ENCODE results near the gene PITX1.

Gene PITX1

DNA sequence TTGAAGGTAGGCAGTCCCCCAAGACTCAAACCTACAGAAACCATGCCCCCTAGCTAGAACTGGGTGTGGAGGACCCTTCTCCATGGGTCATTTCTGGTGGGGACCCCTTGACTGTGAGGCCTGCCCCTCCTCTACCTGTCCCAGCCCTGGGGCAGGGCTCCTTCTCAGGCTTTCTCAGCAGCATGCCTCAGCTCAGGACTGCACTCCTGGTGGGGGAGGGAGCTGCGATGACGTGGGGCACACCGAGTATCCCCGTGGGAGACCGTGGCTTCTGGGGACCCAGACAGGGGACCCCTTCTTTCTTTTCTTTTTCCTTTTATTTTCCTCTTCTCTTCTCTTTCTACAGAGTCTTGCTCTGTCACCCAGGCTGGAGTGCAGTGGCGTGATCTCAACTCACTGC is 27.0 kb upstream of the PITX1 start:
- no peak for DNase-seq

DNA sequence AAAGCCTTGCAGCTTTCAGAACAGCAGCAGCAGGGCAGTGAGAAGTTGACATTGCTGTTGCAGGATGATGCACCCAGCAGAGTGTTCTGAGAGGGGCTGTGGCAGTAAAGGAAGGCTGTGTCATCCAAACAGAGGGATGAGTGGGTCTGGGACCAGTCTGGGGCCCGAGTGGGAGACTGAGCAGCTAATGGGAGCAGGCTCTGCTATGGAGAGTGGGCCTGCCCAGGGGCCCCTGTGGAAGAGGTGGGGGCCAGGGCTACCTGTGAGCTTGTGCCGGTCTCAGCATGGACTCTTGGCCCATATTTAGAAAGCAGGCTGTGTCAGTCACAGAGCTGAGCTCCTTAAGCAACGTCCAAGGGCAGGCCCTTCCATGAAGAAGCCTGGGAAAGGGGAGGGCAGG is 26.0 kb upstream of the PITX1 start:
- DNase-seq = no peak

DNA sequence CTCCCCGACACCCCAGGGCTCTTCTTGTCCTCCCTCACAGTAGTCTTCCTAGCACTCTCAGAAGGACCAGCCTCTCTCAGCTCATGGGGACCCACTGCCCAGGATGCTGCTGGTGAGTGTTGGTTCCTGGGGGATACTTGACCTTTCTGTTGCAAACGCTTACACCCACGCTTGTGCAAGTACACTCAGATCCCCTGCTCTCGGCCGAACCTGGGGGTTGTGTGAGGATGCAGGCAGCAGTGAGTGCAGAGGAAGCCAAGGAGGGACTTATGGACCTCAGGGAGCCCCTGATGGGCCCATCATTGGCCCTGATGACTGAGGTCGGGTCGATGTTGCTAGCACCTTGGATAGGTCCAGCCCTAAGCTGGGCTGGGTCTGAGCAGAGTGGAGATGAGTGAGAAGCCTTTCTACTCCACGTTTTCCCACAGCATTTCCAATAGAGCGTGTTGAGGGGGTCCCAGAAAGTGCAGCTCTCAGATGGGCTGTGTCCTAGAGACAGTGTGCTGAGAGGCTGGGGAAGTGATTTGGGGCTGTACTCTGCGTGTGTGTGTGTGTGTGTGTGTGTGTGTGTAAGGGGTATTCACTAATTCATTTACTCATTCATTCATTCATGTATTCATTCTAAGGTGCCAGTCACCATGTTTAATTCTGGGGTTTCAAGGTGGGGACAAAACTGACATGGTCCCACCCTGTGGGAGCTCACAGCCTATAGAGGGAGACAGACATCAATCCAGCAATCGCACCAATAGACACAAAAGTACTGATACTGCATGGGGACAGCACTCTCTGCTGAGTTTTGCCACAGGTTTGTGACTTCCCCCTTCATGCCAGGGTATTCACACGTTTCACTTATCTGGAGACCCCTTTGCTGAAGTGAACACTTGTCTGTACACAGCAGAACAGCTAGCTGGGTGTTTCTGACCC is 25.2 kb upstream of the PITX1 start:
- DNase-seq = no peak

DNA sequence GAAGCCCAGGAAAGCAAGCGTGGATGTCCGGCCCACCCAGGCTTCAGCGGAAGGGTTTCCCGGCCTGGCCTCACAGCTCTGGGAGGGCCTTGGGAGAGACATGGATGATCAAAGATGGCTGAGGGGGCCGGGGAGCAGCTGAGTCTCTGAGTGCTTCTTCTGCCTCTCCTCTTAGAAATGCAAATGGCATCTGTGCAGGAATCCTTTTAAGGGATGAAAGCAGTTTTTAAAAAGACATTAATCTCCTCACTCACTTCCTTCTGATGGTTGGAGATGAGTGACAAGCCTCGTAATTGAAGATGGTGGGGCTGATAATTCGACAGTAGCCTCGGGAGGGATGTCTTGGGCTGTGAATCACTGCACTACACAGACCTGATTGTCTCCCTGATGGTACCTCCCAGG is 24.3 kb upstream of the PITX1 start:
- no peak for DNase-seq

DNA sequence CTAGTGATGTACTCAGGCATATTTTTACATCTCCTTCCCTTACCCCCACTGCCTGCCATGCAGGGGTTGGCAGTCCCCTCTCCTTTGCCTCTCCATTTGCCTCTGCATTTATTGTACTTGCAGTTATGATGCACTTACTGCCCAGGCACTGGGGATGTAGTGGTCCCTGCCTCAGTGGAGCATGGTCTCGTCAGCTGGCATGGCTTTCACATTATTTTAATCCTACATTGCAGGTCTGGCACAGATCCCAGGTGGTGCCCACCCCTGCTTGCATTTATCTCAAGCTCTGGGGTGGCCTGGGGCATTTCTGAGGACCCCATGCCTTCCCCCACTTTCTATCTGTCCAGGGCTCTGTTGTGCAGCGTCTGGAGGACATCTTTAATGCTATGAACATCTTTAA is 23.2 kb upstream of the PITX1 start:
- DNase-seq = no peak

DNA sequence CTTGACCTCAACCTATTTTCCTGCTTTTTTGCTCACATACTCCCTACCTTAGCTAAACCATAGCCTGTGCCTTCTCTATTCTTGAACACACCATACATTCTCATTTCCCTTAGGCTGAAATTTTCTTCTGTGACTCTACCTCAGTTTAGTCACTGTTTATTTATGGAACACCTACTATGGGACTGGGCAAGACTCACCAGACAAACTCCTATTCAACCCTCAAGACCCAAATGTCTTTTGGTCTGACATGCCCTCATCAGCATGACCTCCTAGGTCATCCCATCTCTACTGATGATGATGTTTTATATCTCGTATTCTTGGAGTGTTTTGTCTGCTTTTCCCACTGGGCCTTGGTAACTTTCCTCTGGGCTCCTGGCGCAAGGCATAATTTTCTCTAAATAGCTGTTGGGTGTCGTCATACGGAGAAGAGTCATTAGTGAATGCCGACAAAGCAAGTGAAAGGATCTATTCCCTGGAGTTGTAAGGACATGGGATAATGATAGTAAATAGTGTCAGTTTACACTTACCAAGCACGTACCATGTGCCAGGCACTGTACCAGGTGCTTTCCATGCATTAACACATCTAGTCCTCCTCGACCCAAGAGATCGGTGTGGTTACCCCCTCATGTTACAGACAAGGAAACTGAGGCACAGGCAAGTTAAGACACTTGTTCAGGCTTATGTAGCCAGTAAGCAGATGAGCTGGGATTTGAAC is 22.4 kb upstream of the PITX1 start:
- DNase-seq = no peak

DNA sequence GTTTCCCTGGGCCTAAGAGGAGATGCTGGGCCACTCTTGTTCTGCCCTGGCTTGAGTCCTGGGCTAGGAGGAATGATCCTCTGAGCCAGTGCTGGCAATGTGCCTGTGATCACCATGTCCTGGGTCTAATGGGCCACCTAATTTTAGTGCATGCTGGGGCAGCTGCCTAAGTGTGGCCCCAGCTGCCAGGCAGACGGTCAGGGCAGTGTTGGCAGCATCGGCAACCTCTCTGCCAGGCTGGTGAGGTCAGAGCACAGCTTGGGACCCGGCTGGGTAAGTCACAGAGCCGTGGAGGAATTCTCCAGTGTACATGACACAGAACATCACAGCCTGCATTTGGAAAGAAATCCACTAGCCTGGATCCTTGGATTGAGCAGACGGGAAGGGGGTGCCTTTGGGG is 21.4 kb upstream of the PITX1 start:
- no peak for DNase-seq

DNA sequence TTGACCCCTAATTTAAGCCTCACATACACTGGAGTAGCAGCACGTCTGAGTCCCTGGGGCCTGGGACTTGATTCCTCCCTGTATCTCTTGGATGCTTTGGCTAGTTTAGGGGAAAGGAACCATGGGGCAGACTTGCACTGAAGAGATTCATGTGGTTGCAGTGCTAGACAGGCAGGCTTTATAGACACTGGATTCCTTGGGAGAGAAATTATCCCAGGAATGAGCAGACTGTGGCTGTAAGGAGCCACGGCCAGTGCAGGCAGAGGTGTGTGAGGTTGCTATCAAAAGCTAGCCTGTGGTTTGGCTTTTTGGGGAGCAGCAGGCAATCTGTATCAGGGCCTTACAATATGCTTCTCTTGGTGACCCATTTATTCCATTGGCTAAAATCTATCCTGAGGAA is 20.5 kb upstream of the PITX1 start:
- DNase-seq = no peak

DNA sequence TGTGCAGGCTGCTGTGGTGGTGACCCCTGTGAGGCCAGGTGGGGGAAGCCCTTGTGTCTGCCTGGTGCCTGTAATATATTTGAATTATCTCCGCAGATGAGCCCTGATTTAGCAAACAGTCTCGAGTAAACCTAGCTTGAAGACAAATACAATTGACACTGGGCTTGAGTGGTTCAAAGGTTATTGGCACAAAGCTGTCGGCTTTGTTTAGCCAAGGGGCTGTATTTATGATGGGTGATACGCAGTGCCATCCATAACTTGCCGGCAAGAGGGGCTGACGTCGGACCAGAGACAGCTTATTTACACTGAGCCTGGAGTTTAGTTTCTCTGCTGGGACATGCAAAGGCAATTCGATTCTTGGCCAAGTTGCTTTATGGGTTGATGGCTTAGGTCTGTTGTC is 20.0 kb upstream of the PITX1 start:
- no peak for DNase-seq

DNA sequence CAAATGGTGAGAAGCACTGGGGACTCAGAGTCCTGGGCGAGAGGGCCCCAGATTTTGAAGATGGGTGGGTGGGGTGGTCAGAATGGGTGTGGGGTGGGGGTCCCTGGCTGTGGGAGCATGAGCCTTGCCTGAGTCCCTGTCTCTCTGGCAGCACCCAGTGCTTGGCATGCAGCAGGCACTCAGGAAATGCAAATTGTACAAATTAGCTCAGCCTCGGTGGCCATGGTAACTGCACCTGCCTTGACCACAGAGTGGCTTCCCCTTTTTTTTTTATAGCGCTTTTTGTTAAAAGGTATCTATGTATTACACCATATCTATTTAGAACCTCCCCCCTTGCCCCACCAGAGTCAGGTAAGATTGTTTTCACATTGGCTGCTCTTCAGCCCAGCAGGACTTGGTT is 19.2 kb upstream of the PITX1 start:
- DNase-seq = peak in 1 of 2 donors; percentile 64

DNA sequence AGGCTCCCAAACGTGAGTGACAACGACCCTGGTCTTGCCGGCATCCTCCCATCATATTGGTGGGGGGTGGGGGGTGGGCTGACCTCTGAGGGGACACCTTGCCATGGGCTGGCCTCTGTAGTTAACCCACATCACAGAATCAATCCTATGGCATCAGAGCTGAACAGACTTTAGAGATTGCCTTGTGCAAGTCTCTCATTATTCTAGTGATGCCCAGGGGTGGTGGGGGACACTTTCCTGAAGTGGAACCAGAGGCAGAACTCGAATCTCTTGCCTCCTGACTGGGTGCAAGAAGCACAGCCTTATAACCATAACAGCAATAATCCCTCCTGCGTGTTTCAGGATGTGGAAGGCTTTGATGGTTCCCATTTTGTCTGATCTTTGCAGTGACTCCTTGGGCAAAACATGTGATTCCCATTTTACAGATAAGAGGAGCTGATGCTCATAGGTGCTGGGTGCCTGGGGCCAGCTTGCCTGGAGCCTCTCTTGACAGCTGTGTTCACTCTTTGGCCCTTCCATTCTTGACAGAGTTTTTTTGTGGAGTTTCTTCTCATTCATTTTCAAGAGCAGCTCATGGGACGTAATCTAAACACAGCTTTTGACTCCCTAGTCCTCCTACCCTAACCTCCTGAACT is 18.6 kb upstream of the PITX1 start:
- DNase-seq = no peak

DNA sequence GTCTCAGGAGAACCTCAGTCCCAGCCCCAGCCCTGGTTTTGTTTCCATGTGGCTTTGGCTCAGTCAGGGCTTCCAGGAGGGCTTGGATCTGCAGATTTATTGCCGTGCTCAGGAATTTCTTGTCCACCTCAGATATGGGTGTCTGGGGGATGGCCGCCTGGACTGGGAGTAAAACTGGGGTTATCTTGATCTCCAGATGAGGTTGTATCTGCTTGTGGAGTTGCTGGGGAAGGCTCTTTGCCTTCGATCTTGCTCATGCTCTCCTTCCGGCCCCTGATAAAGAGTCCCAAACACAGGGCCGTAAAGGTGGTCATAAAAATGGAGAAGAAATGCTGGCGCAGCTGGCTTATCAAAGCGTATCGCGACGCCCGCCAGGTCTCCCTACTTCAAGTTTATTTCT is 17.8 kb upstream of the PITX1 start:
- no peak for DNase-seq

DNA sequence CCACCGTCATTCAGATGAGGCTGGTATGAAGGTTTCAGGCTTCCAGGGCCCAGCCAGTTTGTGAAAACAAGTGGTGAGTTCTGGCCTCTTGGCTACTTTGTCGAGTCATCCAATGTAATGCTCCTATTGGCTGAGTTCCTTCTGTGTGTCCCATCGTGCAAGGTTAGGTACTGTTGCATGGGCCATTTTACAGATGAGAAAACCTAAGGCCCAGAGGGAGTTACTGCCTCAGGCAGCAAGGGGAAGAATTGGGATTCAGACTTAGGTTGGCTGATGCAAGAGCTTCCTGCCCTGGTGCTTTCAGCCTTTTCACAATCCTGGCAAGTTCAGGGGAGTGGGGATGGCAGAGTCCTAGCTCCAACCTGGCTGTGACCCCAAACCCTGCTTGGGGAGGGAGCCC is 17.4 kb upstream of the PITX1 start:
- no peak for DNase-seq

DNA sequence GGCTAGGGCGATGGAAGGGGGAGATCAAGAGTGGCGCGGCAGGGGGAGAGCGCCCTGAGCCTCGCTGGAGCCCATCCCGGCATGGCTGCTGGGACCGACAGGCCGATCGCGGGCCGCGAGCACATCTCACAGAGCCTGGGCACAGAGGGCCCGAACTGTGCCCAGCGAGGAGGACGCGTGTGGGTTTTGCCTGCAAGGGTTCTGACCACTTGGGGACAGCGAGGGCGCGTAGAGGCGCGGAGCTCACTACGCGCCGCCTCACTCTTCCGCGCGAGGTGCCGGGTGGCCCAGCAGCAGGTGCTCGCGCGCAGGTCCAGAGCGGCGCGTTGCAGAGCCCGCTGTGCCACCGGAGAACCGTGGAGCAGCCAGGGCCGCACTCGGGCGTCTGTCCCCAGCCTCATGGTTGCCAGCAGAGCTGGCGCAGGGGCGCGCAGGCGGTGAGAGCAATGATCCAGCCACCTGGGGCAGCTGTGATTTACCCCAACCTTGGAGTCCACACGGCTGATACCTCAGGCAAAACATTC is 16.3 kb upstream of the PITX1 start:
- no peak for DNase-seq

DNA sequence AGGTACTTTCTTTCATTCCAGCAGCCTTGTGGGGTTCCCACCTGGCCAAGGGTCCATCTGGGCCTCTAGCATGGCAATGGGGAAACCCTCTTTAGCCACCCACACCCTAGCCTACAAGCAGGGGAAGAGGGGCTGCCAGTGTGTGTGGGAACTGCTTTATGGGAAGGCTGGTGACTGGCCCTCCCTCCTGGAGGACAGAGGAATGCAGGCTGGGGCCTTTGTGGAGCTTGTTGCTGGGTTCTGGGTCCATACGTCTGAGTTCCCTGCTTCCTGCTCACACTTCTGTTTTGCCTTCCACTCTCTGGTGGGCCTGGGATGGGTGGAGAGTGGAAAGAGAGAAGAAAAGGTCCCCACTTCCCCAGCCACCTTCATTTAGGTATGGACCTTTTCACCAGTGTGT is 14.9 kb upstream of the PITX1 start:
- DNase-seq = no peak

DNA sequence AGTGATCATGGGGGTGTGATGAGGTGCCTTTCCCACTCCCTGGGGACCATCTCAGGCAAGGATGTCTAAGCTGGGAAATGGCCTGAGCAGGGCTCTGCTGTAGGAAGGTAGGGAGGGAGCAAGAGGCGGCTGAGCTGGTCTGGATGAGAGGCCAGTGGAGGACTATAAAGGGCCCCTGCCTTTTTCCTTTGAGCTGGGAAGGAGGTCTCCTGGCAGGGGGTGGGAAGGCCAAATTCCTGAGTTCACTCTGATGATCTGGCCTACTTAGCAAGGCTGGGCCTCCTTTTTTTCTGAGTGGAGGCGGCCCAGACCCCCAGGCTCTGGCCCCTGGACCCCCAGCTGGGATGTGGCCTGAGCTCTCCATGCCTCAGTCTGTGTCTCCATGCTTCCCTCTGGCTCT is 14.3 kb upstream of the PITX1 start:
- no peak for DNase-seq

DNA sequence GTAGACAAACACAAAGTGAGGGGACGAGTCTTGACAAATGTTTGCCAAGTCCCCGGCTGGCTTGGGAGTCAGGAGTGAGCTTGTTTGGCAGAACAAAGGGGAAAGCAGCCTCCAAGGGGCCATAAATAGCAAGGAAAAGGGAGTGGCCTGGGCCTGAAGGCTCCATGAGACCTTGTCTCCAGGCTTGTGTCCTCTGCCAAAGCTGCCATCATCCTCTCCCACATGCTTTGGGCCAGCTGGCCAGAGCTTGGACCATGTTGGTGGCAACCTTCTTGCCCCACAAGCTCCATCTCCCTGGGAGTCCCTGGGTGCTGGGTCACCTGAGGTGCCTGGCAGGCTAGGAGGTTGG is 13.3 kb upstream of the PITX1 start:
- DNase-seq = no peak

DNA sequence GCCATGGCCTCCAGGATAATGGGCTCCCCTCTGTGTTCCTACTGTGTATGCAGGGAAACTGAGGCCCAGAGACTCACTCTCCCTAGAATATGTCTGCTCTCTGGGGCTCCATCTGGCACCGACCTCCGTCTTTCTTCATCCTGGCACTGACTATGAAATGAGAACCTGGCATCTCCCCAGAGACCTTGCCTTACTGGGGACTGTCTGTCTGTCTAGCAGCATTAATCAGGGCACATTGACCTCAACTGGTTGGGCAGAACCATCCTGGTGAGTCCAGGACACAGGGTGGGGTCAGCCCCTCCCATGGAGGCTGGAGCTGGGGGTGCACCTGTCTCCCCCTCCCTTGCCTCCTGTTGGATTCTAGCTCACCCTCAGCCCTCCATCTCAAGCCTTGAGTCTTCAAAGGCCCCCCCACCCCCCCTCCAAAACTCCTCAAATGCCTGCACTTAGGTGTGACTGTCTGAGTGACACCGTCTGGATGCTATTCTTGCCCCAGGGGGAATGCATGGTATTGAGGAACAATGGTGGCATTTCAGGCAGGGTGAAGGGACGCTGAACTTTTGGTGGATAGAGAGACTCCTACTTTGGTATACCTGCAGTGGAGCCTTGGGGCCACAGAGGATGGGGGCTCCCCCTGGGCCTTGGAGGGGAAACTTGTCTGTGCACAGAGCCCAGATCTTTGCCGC is 12.8 kb upstream of the PITX1 start:
- no peak for DNase-seq

DNA sequence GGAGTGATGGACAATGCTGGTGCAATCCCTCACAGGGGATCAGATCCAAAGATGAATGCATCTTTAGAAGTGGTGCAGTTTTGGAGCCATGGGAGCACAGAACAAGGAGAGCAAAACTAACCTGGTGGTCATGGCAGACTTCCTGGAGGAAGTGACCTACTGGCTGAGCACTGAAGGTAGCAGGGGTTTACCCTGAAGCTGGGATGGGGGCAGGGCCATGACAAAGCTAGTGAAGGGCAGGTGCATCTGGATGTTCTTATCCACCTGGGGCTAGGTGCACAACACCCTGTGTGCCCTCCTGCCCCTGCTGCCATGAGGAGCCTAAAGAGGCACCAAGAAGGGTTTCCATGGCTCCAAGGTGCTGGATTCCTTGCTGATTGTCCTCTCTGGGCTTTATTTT is 11.5 kb upstream of the PITX1 start:
- no peak for DNase-seq

DNA sequence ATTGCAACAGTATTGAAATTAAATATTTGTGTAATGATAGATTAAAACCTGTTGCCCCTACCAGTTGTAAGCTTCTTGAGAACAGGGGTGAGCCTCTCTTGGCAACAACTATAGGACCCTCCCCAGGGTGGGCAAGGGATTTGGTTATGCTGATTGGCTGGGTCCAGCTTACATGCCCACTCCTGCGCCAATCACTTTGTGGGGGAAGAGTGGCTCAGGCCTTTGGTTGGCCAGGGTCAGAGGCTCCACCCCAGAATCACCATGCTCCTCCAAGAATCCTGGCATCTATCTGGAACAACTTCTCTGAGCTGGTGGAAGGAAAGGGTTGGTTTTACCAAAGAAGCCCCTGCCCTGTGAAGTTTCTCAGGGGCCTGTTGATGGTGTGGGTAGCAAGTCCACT is 8.6 kb upstream of the PITX1 start:
- no peak for DNase-seq

DNA sequence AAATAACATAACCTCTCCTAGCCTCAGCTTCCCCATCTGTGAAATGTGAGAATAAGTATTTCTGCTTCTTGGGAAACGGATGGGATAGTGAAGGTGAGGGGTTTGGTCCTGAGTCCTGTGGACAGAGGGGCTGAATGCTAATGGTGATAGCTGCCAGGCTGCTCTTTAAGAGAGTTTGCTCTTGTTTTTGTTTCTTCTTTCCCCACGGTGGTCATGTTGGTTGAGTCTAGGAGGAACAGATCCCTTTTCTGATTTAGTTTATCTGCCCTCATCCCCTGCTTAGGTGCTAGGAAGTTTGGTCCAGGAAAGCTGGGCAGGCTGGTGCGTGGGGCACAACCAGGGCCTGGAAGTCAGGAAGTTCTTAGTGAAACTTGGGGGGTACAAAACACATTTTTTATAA is 7.7 kb upstream of the PITX1 start:
- no peak for DNase-seq

DNA sequence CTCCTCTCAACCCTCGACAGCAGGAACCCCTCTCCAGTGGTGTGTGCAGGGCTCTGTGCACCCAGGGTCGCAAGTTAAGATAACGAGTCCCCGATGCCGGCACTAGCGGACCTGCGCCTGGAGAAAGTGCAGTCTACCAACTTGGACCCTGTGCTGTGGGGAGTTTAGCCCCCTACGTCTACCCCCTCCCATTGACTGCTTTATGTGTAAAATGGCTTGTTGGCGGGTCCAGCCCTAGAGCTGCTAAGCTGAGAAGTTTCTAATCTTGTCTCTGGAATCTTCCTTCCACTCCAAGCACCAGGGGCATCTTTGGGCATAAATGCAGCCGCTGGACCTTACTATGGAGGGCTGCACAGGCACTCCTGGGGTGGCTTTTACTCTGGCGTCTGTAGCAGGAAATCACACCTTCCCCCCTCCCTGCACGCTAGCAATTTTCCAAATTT is 7.1 kb upstream of the PITX1 start:
- DNase-seq = no peak

All from CD4-positive, alpha-beta T cell treated with Interferon alpha-2 for 1 hour (primary cell).